Measurements from ENCODE around the gene SKI.

The SKI gene

DNA sequence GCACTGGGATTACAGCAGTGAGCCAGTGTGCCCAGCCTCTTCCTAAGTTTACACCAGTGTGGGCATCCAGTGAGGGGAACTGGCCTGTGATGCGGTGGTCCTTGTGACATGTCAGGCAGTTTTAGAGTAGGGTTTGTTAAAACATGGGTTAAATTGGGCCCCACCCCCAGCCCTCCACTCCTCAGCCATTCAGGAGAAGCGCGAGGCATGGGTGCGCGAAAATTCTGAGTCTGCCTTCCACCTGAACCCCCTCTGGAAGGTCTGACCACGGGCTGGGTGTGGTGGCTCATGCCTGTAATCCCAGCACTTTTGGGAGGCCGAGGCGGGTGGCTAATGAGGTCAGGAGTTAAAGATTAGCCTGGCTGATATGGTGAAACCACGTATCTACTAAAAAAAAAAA, 51.7 kb downstream of the SKI start:
- Histone ChIP-seq H3K9me3 (ENCODE audit: low read length) (no peaks in the 10 kb centered on the region), H3K9me2 (ENCODE audit: low read depth, low read length) (no peaks in the 10 kb centered on the region), H3K79me2 (ENCODE audit: insufficient read depth, low read length) (no peaks in the 10 kb centered on the region), H3K4me1 (ENCODE audit: insufficient read depth, low read length, severe bottlenecking) (no peaks in the 10 kb centered on the region), H3K36me3 (ENCODE audit: insufficient read depth, low read length) (no peaks in the 10 kb centered on the region), H4K20me1 (ENCODE audit: insufficient read depth, low read length) (no peaks in the 10 kb centered on the region), H3F3A (ENCODE audit: insufficient read depth, low read length) (no peaks in the 10 kb centered on the region), H3K27ac (ENCODE audit: low read depth, low read length, poor library complexity, severe bottlenecking) (no peak overlapping the region), H3K4me2 (ENCODE audit: low read length) (no peak overlapping the region), H3K9ac (ENCODE audit: low read length) (no peak overlapping the region), H2AFZ (ENCODE audit: low read length) (no peak overlapping the region), H3K27me3 (ENCODE audit: insufficient read depth, low read length) (no peaks in the 10 kb centered on the region), H3K4me3 (ENCODE audit: low read depth, low read length, poor library complexity, severe bottlenecking) (no peak overlapping the region)
- TF ChIP-seq CTCF (IDR thresholded peaks at IDR 0.05; ENCODE audit: low read length) = no peak
- no peak for TF ChIP-seq EZH2 (IDR thresholded peaks at IDR 0.05; ENCODE audit: borderline replicate concordance, low read length)

- Histone ChIP-seq H3K36me3 (ENCODE audit: insufficient read depth, low read length) (no peaks in the 10 kb centered on the region), H3K27ac (ENCODE audit: low read depth, low read length, poor library complexity, severe bottlenecking) (no peak overlapping the region), H3K9me2 (ENCODE audit: low read depth, low read length) (no peaks in the 10 kb centered on the region)
These were observed 54.6 kb downstream of the SKI start for GRCh38 chr1:2282556-2283270.

DNA sequence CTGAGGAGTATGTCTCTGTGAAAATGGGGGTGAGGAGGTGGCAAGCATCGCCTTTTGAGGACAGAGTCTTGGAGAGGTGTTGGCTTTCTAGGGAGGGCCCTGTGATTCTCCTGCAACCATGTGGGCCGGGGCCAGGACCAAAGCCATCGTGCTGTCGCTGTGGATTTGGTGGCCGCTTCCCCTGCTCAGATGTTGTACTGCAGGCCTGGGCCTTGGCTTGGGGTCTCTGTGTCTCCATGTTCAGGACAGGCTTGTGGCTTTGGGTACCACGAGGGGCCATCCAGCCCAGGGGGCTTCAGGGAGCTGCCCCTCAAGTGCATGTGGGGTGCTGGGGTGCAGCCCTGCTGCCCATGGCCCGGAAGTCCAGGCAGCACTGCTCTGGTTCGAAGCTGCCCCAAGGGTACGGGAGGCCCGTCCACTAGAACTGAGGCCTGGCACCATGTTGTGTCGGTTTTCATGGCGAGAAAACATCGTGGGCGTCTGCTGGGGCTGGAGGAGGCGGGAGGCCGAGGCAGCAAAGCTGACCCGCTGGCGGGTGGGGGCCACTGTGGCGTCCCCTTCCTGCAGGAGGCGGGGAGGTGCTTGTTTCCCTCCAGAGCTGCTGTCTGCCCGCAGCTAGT, 55.4 kb downstream of the SKI start:
- Histone ChIP-seq H3K9me3 (ENCODE audit: low read length) (no peaks in the 10 kb centered on the region), H3K4me2 (ENCODE audit: low read length) (no peak overlapping the region), H3K27ac (ENCODE audit: low read depth, low read length, poor library complexity, severe bottlenecking) (no peak overlapping the region), H3K27me3 (ENCODE audit: insufficient read depth, low read length) (no peaks in the 10 kb centered on the region), H2AFZ (ENCODE audit: low read length) (no peak overlapping the region), H4K20me1 (ENCODE audit: insufficient read depth, low read length) (no peaks in the 10 kb centered on the region), H3K79me2 (ENCODE audit: insufficient read depth, low read length) (no peaks in the 10 kb centered on the region), H3K36me3 (ENCODE audit: insufficient read depth, low read length) (no peaks in the 10 kb centered on the region), H3K9me2 (ENCODE audit: low read depth, low read length) (no peaks in the 10 kb centered on the region), H3K4me1 (ENCODE audit: insufficient read depth, low read length, severe bottlenecking) (no peaks in the 10 kb centered on the region), H3K4me3 (ENCODE audit: low read depth, low read length, poor library complexity, severe bottlenecking) (no peak overlapping the region), H3F3A (ENCODE audit: insufficient read depth, low read length) (no peaks in the 10 kb centered on the region), H3K9ac (ENCODE audit: low read length) (no peak overlapping the region)
- TF ChIP-seq CTCF (IDR thresholded peaks at IDR 0.05; ENCODE audit: low read length) (no peak), EZH2 (IDR thresholded peaks at IDR 0.05; ENCODE audit: borderline replicate concordance, low read length) (no peak)

More at GRCh38 chr1:2282556-2283270, 54.6 kb downstream of the SKI start:
- no peaks in the 10 kb centered on the region for H3K79me2 ChIP-seq (ENCODE audit: insufficient read depth, low read length)
- no peak for TF ChIP-seq EZH2 (IDR thresholded peaks at IDR 0.05; ENCODE audit: borderline replicate concordance, low read length)
- TF ChIP-seq CTCF (IDR thresholded peaks at IDR 0.05; ENCODE audit: low read length) = no peak
- no peak overlapping the region for H3K4me2 ChIP-seq (ENCODE audit: low read length)
- H3F3A ChIP-seq (ENCODE audit: insufficient read depth, low read length) = no peaks in the 10 kb centered on the region
- H4K20me1 ChIP-seq (ENCODE audit: insufficient read depth, low read length) = no peaks in the 10 kb centered on the region
- H3K9me3 ChIP-seq (ENCODE audit: low read length) = no peaks in the 10 kb centered on the region
- H3K27me3 ChIP-seq (ENCODE audit: insufficient read depth, low read length) = no peaks in the 10 kb centered on the region
- no peaks in the 10 kb centered on the region for H3K4me1 ChIP-seq (ENCODE audit: insufficient read depth, low read length, severe bottlenecking)
- no peak overlapping the region for H3K9ac ChIP-seq (ENCODE audit: low read length)
- no peak overlapping the region for H2AFZ ChIP-seq (ENCODE audit: low read length)
- H3K4me3 ChIP-seq (ENCODE audit: low read depth, low read length, poor library complexity, severe bottlenecking) = no peak overlapping the region

Data from OCI-LY1 (cell line).